Retina (tissue), 1 donor: ENCODE results near the gene DCANP1.
A peak's percentile ranks its signal among the peaks of the same experiment; 100 is the strongest.
"Not testable (repeated sequence)": the region's sequence is repeated elsewhere in the genome, so short reads cannot be mapped to it uniquely, and the experiment has no call there.

Source experiments
- DNase-seq: peaks from one replicate; pipeline ENCODE4 v3.0.0-alpha.2; 2016

Gene DCANP1, protein sequence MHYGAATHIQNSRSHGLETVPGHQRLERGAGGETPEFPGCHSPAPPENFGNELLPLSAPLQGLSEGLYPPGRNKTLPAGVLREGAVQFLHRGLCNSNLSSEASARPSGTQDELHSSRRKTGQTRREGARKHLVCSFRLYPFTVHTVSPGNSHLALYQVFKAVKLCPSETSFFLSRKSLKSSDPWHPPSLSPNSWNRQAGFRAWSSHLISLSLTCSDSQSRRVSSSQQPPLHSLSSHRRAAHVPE

DNA sequence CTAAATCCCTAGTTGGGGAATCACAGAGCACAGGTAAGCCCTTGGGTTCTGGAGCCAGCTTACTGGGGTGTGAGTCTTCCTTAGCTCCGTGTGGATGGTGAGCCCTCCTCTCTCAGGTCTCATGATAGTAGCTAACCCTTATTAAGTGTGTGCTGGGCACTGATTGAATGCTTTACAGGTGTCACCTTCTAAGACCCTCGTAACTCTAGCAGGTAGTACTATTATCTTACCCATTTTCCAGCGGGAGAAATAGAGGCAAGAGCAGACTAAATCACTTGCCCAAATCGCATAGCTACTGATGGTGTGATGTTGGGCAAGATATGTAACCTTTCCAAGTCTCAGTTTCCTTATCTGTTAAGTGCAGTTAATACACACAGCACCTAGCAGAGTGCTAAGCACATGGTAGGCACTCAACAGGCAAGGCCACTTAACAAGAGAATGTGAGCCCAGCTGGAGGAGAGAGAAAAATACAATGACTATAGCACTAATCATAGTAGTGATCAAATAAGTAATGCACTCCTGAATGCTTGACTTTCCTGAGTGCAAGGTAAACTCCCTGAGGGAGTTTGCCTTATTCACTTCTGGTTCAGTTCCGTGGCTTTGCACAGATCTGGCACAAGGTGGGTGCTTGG is at the start of gene DCANP1:
Gene DCANP1, minus strand, starts transcription at position 51 of the 632 bp plus-strand sequence. CDS start 240 bp downstream, outside the sequence.
- DNase-seq = no peak

DNA sequence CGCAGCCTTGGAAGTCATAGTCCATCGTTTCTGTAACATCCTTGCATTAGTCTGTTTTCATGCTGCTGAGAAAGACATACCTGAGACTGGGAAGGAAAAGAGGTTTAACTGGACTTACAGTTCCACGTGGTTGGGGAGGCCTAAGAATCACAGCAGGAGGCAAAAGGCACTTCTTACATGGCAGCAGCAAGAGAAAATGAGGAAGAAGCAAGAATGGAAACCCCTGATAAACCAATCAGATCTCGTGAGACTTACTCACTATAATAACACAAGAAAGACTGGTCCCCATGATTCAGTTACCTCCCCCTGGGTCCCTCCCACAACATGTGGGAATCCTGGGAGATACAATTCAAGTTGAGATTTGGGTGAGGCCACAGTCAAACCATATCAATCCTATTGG is 48.4 kb upstream of the DCANP1 start:
- not testable (repeated sequence) for DNase-seq

DNA sequence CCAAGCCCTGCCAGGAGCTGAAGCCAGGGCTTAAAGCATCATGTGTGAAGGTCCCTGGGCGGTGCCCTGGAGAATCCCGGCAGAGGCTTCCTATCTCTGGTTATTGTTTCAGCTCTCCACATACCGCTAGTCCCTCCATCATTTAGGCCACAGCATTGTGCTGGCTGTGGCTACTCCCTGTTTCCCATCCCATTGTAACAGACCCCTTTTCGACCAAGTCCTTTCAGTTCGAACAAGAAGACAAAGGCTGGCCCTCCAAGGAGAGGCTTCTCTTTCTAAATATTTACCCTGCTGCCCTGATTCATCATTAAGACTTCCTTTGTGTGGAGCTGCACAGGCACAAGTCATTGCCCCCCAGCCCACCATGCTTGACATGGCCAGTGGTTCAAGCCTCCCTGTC is 47.0 kb upstream of the DCANP1 start:
- no peak for DNase-seq

DNA sequence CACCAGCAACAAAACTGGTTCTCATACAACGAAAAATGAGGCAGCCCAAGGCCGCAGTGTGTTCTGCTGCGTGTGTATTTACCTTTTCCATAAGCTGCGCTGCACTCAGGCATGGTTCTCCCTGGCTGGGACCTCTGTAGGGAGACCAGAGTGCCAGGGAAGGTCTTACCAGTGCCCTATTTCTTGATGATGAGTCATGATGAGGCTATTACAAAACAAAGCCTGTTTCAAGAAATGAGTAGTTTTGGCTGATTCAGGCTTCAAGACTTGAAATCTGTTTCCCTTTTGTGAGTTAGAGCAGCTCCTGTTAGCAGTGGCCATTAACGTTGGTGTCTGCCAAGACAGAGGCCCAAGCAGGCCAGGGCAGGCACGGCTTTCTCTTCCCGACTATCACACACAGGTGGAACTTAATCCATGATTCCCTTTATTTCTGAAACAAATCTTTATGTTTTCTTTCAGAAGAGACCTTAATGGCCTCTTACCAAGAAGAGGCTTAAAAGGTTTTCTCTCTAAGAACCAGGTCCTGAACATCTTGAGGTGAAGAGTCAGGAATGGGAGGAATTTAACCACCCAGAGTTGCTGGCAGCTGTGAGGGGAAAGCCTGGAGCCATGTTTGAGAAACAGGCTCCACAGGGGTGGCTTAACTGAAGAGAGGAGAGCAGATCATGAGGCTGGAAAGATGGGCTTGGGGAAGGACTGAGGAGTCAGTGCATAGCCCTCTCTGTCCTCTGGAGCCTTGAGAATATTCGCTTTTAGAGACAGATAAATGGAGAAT is 46.4 kb upstream of the DCANP1 start:
- no peak for DNase-seq

DNA sequence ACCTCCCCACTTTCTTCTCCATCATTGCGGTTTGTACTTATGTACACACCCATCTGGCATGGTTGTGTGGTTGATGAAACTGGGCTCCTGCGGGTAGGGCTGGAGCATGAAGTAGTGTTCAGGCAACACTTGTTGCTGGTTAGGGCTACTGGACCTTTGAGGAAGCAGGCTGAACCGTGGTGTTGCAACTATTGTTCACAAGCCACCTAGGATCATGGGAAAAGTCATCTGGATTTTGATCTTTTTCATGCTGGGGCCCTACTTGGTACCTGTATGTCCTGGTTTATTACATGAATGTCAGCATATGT is 45.1 kb upstream of the DCANP1 start:
- no peak for DNase-seq

DNA sequence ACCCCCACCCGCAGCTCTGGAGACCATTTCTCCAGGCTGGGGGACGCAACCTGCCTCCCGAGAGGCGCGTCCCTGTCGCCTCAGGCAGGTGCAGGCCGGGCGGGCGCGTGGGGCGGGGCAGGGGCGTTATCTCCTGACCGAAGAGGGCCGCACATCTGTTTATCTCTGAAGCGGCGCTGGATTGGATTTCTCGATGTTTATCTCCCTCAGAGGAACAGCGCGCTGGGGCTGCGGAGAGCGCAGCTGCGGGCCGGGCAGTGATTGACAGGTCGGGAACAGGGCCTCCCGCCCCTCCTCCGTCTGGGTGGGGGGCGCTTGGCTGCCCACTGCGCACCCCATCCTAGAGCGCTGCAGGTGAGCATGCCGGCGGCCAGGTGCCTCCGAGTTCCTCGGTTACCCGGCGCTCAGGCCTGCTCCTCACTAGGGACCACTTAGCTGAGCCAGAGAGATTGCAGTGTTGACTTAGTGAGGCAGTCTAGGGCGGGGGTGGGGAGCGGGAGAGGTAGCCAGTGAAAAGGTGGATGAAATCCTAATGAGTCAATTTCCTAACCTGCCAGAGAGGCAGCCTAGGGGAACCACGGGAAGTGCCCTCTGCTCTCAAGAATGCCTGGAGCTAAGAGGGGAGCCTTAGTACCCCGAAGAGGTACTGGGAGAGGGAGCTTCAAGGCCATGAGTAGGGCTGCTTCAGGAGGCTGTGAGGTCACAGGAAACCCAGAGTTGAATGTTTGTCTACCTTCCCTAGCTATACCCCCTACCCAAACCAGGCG is 44.6 kb upstream of the DCANP1 start:
- peak; percentile 75 for DNase-seq

DNA sequence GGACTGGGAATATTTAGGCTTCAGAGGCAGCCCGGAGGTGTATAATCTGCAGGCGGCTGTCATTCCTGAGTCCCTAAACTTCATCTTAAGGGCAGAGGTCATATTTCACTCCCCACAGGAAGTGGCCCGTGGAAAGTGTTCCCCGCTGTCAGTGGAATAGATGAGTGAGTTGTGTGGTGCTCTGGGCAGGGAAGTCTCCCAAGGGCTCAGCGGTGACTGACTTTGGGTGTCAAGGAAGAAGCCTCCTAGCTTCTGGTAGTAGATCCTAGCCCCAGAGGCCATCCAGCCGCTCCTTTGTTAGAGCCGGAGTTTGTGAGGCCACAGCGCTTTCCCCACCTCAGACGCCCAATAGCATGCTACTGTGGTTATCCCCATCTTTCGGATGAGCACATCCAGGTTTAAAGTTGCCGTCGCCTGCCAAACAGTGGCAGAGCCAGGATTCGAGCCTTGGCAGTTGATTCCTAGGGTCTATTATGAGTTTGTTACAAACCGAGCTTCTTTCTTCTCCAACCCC is 43.9 kb upstream of the DCANP1 start:
- no peak for DNase-seq

DNA sequence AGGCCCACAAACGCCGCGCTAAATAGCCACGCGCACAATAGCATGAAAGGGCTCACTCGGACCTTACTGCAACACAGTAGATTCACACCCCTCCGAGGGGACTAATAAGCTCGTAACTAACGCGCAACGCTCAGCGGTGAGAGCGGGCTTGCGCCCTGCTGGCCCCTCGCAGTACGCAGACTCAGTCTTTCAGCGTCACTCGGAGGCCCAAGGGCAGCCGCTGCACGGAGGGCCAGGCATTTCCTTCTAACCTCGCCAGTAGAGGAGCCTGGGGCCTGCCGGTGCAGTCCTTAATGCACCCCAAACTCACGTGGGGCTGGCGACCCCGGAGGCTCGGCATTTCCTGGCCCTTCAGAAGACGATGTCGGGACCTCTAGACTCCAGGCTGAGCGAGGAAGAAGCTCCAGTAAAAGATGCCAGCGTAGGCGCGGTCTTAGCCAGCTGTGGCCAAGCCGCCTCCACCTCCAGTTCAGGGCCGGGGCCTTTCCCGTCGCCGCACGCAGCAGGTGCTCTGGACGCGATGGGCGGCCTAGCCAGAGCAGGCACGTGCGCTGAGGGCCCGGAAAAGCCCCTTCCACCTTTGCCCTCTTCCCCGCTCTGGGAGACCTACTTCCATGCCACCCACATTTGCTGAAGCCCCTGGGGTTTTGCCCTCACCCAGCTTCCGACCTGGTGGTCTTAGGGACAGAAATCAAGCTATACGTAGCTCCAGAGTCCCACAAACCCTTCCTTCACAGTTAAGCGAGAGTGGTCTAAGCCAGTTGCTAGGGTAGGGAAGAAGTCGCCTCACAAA is 43.3 kb upstream of the DCANP1 start:
- peak; percentile 84 for DNase-seq

DNA sequence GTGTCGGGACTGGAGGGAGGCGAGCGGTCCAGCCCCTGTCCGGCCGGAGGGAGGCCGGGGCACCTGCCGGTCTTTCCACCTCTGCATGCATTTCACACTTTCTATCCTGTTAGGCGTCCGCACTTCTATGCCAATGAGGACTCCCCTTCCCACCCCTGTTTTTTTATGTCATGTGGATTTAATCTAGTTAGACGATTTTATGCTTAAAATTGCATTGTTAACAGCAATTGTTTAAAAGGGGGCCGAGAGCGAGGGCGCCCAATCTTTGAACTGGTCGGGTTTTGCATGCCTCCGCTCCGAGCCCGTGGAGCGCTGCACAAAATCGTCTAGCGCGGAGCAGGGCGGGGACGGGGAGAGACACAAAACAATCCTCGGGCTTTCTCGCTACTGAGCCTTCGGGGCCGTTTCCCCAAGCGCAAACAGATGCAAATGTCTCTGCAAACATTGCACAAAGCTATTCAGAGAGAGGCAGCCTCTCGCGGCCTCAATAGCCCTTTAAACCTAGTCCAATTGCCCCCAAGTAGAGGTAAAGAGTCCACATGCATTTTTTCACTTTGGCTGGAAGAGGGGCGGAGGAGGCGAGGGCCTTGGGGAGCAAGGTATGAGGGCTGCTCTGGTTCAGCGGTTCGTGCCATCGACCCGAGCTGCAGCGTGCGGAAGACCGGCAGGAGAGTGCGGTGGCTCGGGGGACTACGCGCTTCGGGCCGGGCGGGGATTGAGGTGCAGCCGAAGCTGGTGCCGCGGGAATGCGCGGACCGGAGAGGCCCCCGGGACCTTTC is 42.5 kb upstream of the DCANP1 start:
- DNase-seq = peak; percentile 85

DNA sequence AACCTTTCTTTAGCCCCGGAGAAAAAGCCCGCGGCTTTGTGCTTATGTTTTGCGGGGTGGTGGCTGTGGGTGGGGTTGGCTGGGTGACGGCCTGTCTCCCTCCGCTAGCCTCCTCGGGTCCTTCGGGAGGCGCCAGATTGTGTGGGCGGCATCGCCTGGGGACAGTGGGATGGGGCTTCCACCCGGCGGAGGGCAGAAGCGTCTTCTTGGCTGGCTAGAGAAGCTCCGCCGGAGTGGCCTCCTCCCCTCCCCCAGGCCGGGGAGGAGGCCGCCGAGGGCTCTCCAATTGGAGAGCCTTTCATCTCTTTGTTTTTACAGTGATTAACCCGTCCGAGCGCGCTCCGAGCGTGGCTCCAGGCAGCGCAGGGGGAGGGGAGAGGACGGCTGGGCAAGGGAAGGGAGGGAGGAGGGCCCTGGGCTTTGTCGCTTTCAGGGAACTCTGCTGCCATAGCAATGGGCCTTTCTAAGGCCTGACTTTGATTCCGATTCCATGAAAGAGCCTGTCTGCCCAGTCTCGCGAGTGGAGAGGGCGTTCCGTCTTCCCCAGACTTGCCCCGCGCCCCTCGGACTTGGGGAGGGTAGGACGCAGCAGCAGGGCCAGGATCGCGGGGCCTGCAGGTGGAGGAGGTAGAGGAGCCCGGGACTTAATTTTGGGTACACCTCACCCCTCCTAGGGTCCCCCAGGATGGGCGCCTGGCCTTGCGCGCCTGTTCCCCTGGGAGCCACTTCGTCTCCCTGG is 41.7 kb upstream of the DCANP1 start:
- DNase-seq = peak; percentile 93

DNA sequence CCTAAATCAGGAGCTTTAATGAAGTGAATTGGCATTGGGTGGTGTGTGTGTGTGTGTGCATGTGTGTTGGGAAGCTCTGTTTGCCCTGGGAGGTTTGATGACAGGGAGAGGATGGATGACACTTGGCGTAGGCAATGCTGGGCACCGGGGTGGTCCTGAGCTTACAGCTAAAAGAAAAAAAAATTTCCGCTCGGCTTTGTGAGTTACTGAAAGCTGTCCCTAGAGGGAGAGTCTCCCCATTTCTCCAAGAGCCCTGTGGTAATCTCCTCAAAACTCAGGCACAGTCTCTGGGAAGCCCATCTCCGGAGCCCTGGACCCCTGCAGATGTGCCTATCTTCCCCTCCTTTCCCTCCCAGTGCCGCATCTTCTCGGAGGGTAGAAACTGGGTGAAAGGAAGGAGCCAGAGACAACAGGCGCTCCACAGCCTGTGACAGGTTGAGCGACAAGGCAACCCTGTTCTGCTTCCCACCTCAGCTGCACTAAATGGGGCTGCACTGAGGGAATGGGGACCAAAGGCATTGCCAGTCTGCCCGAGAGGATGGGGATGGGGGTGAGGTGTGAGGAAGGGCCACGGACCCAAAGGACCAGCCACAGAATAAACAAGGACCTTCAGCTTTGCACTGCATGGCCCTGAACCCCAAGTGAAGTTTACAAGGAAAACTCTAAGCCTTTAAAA is 40.8 kb upstream of the DCANP1 start:
- DNase-seq = peak; percentile 57

DNA sequence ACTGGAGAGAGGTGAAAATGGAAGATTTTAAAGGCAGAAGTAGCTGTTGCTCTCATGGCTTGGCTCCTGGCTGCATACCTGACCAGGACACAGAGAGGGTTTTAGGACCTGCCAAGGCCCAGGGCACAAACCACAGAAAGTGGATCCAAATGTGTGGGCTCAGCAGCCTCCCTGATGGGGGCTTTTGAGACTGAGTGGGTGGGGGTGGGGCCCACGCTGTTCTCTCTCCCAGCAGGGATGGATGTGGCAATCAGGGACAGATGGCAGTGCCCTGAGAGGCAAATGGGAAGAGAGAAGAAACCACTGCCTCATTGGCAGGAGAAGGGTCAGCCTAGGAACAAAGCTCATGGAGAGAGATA is 39.9 kb upstream of the DCANP1 start:
- DNase-seq = no peak

DNA sequence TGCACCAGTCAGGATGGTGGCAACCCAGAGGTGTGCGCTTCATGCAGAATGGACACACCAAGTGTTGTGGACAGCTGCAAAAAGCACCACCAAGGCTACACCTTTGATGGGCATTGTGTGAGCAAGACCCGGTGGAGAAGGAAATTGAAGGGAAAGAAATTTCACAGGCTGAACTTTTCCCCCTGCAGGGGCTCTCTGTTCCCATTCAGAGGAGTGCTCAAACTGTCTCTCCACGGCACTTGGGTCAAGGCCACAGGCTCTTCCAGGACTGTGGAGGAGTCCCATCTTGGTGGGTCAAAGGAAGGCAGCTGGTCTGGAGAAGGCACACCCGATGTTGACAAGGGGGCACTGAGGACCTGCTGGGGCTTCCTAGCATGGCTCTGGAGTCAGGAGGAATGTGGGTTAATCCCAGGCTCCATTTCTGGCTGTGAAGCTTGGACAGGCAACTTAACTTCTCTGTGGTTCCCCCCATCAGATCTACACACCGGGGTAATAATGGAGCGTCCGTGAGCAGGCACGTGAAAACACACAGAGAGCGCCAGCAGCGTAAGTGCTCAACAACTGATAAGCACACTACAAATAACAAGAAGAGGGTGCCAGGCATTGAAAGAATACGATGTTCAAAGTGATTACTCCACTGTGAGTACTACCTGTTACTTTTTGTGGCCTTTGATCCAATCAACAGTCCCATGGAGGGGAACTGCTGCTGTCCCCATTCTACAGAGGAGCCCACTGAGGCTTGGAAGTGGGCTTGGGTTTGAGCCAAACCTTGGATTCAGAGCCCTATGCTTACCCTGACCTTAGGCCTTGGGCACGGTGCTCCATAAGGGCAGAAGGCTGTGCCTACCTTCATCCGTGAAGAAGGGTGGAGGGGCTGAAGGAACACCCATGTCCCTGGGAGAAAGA is 39.2 kb upstream of the DCANP1 start:
- no peak for DNase-seq

DNA sequence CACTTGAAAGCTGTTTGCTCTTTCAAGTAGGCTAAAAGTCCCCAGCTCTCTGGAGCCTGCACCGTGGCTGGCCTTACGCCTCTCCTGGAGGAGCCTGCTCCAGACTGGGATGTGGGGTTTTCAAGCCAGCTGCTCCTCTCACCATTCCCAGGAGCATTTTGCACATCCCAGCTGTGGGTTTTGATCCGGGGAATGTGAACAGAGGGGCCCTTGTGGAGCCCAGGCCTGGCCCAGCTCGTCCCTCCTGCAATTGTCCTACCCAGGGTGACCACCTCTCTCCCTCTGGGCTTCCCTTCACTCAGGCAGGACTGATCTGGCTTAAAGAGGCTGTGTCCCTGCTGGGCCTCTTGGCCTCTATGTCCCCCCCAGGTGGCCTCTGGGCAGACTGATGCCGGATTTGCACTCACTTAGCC is 37.5 kb upstream of the DCANP1 start:
- no peak for DNase-seq

DNA sequence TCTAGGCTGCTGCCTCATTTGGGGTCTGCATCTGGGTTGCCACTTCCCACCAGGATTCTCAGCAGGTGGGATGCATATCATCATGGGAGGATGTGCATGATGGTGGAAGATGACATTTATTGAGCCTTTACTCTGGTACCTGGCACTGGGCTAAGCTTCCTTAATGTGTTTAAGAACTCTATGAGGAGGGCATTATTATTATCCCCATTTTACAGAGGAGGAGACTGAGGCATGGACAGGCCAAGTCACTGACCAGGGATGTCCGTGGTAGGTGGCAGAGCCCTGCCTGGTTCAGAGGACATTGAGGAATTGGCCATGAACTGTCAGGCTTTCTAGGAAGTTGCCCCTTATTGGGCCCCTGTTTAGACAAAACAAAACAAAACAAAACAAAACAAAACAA is 36.1 kb upstream of the DCANP1 start:
- DNase-seq = no peak

DNA sequence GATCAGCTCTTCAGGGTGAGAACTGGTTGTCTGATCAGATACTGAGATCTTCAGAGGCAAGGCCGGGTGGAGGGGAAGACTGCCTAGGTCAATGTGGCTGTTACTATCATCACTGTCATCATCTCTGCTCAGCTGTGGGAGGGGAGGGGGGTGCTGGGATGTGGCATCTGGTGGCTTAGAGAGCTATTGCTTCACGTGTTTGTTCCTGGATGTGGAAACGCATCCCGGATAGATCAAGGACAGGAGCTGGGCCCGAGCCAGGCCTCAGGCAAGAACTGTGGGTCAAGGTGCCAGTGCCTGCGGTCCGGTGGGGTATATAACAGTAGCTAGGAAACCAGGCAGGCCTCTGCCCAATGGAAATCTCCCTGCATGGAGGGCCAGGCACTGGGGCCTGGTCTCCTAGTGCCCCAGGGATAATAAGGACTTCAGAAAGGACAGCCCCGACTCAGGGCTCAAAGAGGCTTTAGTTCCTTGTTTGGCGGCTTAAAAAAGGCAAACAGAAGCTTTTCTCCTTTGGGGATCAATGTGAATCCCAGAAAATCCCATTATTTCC is 35.3 kb upstream of the DCANP1 start:
- no peak for DNase-seq

DNA sequence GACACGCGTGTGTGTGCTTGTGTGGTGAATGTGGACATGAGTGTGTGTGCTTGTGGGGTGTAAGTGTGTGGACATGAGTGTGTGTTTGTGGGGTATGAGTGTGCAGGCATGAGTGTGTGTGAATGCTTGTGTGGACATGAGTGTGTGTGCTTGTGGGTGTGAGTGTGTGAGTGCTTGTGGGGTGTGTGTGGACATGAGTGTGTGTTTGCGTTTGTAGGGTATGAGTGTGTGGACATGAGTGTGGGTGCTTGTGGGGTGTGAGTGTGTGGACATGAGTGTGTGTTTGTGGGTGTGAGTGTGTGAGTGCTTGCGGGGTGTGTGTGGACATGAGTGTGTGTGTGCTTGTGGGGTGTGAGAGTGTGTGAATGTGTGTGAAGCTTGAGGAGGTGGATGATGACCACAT is 34.8 kb upstream of the DCANP1 start:
- DNase-seq = no peak

DNA sequence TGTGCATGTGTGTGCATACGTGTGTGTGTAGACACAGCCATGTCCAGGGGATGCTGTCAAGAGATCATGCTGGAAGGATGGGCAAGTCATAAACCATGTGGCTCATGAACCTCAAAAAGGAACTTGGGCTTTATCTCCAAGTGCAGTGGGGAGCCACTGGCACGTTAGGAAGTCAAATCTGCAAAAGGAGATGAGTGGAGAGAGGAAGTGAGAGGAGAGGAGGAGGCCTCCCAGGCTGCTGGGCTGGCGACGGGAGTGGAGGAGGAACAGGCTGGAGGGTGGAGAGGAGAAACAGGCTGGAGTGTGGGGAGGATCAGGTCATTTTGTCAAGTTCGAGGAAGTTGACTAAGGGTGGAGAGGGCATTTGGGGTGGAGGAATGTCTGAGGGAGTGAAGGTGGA is 34.2 kb upstream of the DCANP1 start:
- no peak for DNase-seq

DNA sequence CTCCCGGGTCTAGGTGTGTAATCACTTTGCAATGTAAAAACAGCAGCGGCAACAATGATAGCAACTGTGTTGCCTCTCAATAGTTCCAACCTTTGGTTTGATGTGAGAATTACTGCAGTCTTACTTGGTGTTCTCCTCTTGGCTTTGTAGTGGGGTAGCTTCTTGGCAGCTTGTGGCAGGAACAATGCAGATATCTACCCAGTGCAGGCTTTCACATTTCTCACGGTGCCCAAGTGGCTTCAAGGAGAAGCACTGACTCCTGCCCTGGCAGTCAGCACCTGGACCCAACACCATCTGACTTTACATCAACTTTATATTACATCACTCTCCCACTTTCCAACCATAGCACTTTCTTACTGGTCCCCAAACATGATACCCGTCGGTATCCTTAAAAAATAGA is 33.4 kb upstream of the DCANP1 start:
- no peak for DNase-seq
